ENCODE data around the gene GRIK3. TPM values are rescaled to one million over a fixed set of nuclear protein-coding genes. Genes with fewer than 3 reads are reported as not detected.

GRIK3 gene
- polyA plus RNA-seq, 1 donor, result 3.4 TPM

DNA sequence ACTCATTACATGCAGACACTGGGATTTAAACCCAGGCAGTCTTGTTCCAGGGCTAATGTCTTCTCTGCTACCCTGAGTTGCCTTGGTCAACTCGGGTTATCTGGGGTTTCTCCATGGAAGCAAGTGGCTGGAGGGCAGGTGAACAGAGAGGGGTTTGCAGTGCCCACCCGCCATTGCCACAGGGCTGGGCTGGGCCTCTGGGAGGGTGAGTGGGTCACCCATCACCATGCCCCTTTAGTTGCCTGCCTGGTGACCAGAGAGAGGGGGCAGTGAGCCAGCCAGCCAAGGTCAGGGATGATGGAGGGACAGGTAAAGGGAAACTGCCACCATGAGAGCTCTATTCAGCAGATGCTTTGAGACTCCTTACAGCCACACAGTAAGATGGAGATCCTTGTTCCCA, 53.2 kb downstream of the GRIK3 start:
- no peak for DNase-seq

DNA sequence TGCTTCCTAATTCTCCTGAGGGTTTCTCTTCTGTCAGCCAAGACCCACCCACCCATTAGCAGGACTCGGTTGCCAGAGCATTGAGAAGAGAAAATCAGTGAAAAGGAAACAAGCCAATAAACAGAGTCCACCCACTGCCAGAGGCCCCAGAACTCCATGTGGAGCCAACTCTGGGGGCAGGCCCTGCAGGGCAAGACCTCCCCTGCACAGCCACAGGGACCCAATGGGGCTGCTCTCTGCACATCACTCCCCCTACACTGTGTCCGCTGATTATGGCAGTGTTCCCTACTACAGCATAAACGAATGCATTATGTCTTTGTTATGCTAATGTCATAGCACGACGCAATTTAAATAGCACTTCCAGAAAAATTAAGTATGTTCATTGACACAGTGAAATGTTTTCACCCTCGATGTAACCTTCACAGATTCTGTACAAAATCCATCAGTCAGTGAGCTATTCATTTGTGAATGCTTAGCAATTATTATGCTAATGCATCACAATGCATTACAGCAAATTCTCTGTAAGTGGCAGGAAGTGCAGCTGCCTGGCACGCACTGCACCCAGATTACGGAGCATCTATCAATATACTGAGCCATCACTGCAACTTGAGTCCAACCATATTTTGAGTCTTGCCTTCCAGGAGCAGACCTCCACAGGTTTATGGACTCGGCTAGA, 56.4 kb downstream of the GRIK3 start:
- no peak for DNase-seq

DNA sequence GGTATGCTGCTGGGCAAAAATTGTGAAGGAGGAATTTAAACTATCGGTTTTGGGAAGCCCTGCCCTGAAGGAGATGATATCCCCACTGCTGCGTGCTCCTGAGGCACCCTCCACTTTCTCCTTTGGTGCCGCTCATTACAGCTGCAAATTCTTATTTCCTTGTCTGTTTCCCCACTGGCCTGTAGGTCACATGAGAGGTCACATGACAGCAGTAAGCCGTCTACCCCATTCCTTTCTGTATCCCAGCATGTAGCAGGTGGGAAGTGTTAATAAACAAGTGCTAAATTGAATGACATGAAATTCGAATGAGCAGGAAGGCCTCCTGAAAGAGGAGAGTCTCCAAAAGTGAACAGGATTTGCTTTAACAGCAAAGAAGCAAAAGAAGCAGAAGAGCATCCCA, 58.7 kb downstream of the GRIK3 start:
- DNase-seq, result no peak

DNA sequence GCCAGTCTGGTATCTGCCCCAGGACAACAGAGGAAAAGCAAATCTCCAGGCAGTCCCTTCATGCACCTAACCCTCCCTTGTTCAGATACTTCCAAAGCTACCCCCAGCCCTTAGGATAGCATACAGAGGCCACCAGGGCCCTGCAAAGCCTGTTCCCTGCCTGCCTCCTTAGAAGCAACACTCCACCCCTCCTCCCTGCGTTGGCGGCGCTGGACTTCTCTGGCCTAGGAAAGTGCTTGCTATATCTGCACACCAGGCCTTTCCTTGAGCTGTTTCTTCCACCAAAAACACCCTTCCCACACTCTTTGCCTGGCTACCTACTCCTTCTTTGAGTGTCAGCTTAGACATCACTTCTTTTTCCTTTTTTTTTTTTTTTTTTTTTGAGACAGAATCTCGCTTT, 61.3 kb downstream of the GRIK3 start:
- no peak for DNase-seq

DNA sequence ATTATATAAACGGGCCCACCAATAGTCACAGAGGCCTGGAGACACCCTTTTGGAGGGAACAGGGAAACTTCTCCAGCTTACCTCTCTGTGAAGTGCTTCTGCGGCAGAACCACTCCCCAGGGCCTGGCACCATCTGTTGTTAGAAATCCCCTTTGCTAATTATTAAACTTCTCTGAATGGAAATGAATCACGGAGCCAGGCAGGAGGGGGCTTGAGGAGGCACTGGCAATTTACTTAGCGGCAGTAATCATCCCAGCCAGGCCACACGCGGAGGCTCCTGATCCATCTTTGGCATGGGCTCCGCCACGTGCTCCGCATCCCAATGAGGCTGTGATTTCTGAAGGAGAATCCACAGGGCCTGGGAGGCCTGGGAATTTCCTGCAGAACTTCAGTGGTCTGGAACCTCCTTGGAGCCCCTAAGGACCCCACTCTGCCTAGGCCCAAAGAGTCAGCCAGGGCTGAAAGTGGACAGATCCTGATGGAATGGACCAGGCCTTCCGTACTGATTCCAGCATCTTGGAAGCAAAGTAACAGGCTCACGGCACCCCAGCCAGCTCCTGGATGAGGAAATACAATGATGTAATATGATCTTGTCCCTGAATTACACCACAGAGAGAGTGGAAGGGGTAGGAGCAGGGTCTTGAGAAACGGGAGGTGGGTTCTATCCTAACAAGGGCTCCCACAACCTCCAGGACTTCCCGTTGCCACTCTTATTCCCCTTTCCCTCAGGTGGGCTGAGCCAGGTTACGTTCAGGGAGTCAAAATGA, 62.3 kb downstream of the GRIK3 start:
- no peak for DNase-seq

DNA sequence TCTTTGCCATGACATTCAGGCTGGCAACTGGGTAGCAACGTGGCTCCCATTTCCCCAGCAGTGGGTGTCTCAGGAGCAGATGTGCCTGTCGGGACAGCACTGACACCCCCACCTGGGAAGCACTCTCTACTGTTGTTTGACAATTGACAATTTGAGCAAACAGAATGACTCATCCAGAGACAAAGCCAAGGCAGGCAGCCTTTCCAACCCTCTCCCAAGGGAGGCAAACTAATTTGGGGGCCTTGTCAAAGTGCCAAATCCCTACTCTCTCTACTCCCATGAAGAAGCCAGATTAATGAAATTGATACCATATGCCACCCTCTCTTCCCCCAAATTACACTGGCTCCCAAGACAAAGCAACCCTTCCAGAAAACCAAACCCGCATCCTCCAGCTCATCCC, 65.6 kb downstream of the GRIK3 start:
- DNase-seq, result no peak

DNA sequence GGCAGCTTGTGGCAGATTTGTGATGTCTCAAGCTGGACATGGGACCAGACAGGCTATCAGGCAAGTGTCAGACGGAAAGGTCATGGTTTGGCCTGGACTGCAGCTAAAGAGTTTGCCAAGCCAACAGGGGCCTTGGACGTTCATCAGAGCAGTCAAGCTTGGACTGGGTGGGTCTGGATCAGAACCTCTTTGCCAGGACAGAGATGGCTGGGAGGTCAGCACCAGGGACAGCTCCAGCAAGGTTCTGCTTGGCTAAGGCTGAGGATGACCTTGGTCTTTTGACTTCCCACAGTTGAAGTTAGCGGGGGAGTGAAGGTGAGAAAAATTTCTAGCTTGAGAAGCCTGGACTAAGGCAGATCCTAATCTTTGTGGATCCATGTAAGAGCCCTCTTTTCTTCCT, 68.1 kb downstream of the GRIK3 start:
- no peak for DNase-seq

DNA sequence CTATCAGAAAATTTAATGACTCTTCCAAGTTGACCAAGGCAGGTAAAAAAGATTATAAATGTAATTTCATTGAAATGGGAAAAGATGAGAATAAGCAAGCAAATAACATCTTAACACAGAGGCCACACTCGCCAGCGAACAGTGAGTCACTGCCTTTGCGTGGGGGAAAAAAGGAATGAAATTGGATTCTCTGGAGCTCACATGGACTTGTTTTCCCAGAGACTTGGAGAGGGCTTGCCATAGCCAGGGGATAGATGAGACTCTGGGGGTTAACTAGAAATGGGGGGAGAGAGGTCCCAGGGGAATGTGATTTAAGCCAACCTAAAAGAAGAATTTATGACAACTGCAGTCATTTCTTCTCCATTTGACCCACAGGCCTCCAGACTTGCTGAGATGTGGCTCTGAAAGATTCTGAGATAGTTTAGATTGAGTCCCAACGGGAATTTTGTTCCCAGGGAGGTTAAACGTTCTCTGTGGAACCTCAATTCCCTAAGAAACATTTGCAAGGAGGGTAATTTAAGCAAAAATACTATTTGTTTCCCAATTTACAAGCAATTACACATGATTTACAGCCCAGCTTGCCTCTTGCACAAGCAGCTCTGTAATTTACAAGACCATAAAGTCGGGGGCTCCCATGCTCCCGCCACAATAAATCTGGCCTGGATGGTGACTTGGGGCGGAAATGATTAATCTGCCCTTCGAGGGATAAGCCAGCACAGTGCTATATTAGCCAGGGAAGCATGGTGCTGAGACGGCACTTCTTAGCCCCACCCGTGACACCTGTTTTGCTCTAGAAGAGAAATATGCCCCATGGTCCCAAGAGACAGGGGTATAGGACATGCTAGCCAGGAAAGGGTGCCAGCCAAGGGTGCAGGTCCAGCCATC, 68.8 kb downstream of the GRIK3 start:
- no peak for DNase-seq

DNA sequence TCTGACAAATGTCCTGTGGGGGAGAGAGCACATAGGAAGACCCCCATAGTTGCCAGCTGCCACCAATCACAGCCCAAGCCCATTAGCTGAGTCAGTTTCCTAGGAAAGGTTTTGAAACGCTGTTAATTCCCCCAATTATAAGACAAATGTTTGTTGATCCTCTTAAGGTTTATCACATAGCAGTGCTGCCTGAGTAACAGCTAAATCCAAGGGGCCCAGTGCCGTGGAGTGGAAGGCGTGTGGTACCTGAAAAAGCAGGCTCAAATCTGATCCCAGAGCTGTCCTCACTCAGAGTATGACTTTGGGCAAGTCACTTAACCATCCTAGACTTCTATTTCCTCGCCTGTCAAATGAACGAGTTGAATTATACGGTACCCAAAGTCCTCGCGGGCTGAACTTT, 69.5 kb downstream of the GRIK3 start:
- DNase-seq, result no peak

DNA sequence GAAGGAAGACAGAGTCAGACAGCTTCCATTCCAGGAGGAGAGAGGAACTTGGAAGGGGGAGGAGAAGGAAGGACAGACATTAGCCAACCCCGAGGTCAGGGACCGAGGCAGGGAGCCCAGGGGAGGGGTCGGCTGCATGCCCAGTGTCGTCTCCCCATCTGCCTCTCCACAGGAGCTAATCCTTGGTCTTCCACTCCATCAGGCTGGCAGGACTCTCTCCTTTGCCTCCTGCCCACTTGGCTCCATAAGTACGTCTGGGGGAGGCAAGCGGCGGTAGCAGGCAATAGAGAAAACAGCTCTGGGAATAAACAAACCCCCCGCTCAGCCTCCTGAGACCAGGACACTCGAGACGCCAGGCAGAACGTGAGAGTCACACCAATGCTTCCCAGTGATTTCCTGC, 71.3 kb downstream of the GRIK3 start:
- DNase-seq, result no peak

DNA sequence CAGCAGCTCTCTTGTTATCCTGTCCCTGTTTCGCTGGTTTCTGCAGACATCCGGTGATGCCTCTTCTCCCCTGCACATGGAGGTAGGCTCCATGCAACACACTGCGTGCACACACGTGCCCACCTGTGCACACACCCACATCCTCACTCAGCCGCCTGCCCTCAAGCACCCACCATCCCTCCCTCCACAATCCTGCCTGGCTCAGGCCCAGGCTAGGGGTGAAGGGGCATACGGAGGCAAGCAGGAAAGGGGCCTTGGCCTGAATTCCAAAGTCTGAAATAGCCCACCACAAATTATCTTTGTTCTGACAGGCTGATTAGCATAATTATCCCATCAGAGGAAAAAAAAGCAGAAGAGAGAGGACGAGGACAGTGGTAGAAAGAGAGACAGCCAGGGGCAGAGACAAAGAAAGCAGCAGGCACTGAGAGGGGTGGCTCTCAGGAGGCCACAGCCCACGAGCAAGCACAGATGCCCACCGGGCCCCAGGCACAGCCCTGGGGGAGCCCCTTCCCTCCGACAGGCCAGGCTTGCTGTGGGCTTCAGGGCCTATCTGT, 73.2 kb downstream of the GRIK3 start:
- DNase-seq, result no peak

DNA sequence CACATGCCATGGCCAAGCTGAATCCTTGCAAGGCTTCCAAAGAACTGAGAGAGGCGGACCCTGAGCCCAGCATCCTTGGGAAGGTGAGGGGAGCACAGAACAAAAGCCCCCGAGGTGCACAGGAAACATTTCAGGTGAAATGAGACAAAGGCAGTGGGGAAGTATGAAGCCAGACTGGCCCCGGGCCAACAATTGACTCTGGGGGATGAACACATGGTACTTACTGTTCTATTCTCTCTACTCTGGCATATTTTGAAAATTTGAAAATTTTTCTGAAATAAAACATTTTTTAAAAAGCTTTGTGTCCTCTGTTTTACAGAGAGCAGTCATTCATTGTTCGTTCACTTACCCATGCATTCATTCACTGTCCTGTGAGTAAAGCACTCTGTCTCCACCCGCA, 77.7 kb downstream of the GRIK3 start:
- no peak for DNase-seq

DNA sequence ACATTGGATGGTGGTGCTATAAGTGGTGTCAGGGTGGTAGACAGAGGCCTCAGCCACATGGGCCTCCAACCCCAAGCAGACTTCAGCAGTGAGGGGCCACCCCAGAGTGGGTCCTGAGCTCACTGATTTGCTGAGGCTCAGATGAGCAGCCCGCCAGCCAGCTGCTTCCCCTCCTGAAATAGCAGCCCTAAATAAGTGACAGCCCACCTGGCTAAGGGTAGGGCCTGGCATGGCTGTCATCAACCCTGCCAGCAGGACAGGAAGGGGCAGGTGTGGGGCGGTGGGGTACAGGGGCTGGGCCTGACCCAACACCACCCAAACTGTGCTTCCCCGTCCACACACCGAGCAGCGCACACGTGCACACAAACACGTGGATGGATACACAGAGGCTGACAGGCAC, 79.3 kb downstream of the GRIK3 start:
- no peak for DNase-seq

DNA sequence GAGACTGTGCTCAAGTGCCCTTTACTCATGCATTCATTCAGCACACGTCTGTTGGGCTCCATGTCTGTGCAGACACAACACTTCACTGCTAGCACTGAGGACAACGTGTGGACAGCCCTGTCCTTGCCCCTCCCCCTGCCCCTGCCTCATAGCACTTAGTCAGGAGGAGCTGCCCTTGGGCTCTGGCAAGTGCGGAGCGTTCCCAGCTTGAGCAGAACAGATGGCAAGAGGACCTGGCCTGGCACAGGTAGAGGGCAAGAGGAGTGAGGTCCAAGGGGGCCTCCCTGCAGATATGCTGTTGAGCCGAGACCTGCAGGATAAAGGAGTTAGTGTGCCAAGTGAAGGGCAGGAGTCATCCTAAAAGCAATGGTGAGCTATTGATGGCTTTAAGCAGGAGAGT, 81.3 kb downstream of the GRIK3 start:
- no peak for DNase-seq

DNA sequence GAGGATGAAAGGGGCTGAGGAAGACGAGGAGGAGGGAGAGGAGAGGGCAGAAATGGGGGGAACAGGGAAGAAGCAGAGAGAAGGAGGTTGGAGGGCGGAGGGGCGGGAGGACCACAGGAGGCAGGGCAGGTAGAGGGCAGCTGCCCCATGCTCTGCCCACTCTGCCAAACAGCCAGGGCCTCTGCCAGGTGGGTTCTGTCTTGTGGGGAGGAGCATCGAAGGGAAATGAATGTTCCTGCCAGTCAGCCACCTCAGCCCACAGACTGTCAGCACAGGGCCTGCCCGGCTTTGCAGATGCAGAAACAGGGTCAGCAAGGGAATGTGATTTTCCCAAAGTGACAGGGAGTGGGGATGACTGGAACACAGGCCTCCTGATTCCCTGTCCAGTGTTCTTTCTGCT, 82.6 kb downstream of the GRIK3 start:
- DNase-seq, result no peak

DNA sequence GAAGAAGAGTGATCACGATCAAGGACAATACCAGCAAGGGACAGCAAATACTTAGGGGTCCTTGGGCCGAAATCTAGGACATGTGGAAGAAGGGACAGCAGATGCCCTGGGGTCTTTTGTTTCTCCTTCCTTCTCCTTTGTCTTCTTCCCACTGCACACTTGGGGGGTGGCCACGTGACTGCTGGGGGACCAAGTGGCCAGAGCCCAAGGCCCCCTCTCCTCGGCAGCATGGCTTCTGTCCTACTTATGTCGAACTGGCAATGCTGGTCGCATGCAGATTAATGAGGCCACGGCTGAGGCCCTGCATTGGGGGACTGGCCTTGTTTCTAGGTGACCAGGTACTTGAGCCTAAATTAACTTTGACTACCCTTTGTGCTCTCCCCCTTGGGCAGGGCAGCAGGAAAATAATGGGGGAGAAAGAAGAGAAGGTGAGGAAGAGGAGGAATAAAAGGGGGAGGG, 83.0 kb downstream of the GRIK3 start:
- DNase-seq, result no peak

DNA sequence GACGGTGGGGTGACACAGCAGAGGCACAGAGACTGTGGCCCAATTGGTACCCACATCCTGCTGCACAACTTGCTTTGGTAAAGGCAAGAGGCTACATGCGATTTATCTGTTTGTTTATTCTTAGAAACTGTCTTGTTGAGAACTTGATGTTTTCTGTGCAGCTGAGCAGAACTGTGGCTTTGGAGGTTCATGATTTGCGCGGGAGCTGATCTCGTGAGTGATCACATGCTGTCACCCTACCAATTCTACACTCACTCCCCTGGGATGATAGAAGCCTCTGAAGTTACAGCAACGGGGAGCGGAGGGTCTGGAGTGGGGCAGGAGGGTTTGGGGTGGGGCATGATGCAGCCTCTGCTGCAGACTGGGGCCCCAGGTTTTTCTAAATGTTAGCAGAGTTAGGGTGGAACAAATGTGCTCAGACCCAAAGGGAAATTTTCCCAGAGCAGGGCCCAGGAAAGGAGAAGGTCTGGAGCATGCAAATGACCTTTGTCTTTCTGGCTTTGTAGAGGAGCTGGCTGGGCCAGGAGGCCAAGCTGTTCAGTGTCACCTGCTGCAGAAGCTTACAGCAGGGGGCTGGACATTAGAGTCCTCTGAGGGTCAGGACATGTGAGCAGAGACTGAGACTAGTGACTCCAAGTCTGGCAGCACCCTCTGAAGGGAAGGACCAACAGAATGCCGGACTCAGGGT, 83.6 kb downstream of the GRIK3 start:
- no peak for DNase-seq

DNA sequence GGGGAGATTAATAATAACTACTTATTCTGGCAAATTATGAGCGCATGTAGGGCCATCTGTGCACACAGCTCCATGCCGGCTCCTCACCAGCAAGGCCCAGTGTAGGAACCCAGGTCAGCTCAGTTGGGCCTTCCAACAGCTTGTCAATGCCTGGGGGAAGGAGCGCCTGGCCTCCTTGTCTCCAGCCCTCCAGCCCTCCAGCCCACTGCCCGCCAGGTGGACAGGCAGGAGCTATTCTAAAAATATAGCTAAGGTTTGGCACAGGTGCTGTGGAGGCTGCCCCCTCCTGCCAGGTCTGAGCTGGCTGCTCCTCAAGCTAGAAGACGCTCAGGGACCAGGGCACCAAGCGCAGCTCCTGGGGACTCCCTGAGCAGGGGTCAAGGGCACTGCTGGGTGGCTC, 85.7 kb downstream of the GRIK3 start:
- no peak for DNase-seq

DNA sequence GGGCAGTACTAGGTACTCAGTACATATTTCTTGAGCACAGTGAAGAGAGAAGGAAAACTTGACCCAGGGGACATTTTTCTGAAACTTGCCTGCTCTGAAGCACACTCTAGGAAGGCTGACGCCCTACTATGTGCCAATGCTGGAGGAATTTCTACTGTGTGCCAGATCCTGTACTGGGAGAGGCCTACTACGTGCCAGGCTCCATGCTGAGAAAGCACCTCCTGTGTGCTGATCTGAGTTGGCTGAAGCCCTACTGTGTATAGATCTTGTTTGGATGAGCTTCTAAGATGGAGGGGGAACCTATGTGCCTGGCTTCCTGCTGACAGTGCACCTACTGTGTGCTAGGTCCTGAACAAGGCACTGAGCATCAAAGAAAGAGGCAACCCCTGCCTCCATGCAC, 86.2 kb downstream of the GRIK3 start:
- DNase-seq, result no peak

DNA sequence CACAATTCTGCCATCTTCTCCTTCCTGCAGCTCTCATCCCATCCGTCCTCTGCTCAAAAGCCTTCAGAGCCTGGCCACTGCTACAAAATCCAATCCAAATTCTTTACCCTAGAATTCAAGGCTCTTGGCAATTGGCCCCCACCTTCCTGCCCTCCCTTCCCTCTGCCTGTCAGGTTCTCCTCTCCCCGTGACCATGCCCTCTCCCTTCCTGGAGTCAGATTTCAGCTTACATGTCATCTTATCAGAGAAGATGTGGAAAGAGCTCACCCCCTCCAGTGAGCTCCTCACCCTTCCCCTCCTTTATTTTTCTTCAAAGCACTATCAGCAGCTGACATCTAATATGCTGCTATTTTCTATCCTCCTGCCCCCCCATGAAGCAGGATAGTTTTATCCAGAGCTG, 86.9 kb downstream of the GRIK3 start:
- peak; percentile 33 for DNase-seq

DNA sequence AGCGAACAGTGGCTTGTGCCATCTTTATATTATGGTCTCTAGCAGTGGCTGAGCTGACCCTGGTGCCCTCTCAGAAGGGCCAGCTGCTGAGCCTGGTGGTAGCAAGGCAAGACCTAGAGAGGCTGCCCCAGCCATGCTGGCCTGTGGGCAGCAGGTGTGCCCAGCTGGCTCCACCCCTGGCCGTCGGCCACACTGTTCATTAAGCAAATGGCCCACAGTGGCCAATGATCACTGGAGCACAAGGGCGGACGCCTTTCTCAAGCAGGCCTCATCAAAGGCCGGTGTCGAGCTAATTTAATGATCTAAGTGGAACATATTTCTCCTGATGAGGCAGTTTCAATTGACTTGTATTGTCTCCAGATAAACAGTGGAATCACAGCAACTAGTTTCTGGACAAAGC, 89.4 kb downstream of the GRIK3 start:
- DNase-seq, result no peak

DNA sequence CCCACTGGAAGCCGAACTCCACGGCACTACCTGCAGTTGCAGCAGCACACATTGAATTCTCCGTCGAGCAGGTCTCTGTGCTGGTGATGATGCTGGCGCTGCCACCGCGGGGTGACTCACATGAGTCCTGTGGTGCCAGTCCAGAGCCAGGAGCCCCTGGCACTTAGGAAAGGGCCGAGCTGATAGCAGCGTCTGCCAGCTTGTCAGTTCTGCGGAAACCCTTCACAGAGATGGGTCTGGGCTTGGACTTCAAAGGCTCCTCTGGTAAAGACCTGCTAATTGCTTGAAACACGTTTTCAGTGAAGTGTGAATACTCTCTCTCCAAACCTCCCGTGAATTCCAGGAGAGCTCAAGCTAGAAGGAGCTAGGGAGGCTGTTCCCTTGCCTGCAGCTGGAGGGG, 92.2 kb downstream of the GRIK3 start:
- no peak for DNase-seq
